ENCODE data around the gene DBX1.
"Not testable (repeated sequence)": the region's sequence is repeated elsewhere in the genome, so short reads cannot be mapped to it uniquely, and the experiment has no call there.

DBX1 gene

GRCh38 chr11:20161923-20162744 is 1.9 kb upstream of the DBX1 start:
- FAIRE-seq (no peak), DNase-seq (ENCODE audit: insufficient read length, low spot score) (no peak)

- FAIRE-seq (no peak), DNase-seq (ENCODE audit: insufficient read length, low spot score) (no peak)
Observed at GRCh38 chr11:20161230-20161918, 1.1 kb upstream of the DBX1 start.

- FAIRE-seq, result no peak
- no peak for DNase-seq (ENCODE audit: insufficient read length, low spot score)
Observed at GRCh38 chr11:20159466-20160381, 551 bp downstream of the DBX1 start.

- no peak for FAIRE-seq
- DNase-seq (ENCODE audit: insufficient read length, low spot score), result no peak
Observed at GRCh38 chr11:20158597-20159257, 1.5 kb downstream of the DBX1 start.

- no peak for DNase-seq (ENCODE audit: insufficient read length, low spot score)
- no peak for FAIRE-seq
Observed at GRCh38 chr11:20157728-20158127, 2.5 kb downstream of the DBX1 start.

- DNase-seq (ENCODE audit: insufficient read length, low spot score) (no peak), FAIRE-seq (no peak)
Observed at GRCh38 chr11:20156876-20157613, 3.2 kb downstream of the DBX1 start.

- FAIRE-seq (no peak), DNase-seq (ENCODE audit: insufficient read length, low spot score) (no peak)
Observed at GRCh38 chr11:20156280-20156875, 3.9 kb downstream of the DBX1 start.

- no peak for FAIRE-seq
- DNase-seq (ENCODE audit: insufficient read length, low spot score), result no peak
Observed at GRCh38 chr11:20155683-20156279, 4.5 kb downstream of the DBX1 start.

GRCh38 chr11:20154381-20154780 is 5.9 kb downstream of the DBX1 start:
- DNase-seq (ENCODE audit: insufficient read length, low spot score) (no peak), FAIRE-seq (no peak)

GRCh38 chr11:20138707-20139106 is 21.6 kb downstream of the DBX1 start:
- FAIRE-seq (no peak), DNase-seq (ENCODE audit: insufficient read length, low spot score) (no peak)

GRCh38 chr11:20137637-20138036 is 22.6 kb downstream of the DBX1 start:
- no peak for DNase-seq (ENCODE audit: insufficient read length, low spot score)
- no peak for FAIRE-seq

GRCh38 chr11:20134991-20135736 is 25.1 kb downstream of the DBX1 start:
- FAIRE-seq (no peak), DNase-seq (ENCODE audit: insufficient read length, low spot score) (no peak)

- DNase-seq (ENCODE audit: insufficient read length, low spot score), result no peak
- FAIRE-seq, result no peak
Observed at GRCh38 chr11:20132667-20133039, 27.6 kb downstream of the DBX1 start.

GRCh38 chr11:20131788-20132666 is 28.2 kb downstream of the DBX1 start:
- FAIRE-seq (peak; percentile 72), DNase-seq (ENCODE audit: insufficient read length, low spot score) (no peak)

GRCh38 chr11:20129665-20130064 is 30.6 kb downstream of the DBX1 start:
- DNase-seq (ENCODE audit: insufficient read length, low spot score) (no peak), FAIRE-seq (no peak)

- not testable (repeated sequence) for FAIRE-seq; DNase-seq (ENCODE audit: insufficient read length, low spot score)
Observed at GRCh38 chr11:20128528-20128825, 31.8 kb downstream of the DBX1 start.

- DNase-seq (ENCODE audit: insufficient read length, low spot score), result peak; percentile 41
- peak; percentile 51 for FAIRE-seq
Observed at GRCh38 chr11:20127671-20128527, 32.4 kb downstream of the DBX1 start.

Data from GM19239 (cell line).